Measurements from ENCODE around the gene LRRIQ3.

GRCh38 chr1:74235153-74235552 is 37.2 kb upstream of the LRRIQ3 start, which contains the start of gene TNNI3K:
- TF ChIP-seq EZH2 (IDR thresholded peaks at IDR 0.05; ENCODE audit: borderline replicate concordance, low read depth, low read length, severe bottlenecking): no peak
- TF ChIP-seq POLR2AphosphoS5 (IDR thresholded peaks at IDR 0.05; ENCODE audit: insufficient read depth, low read depth, low read length): no peak
- TF ChIP-seq POLR2A (IDR thresholded peaks at IDR 0.05; ENCODE audit: low read depth, low read length): no peak
- no peak for TF ChIP-seq CTCF (IDR thresholded peaks at IDR 0.05; ENCODE audit: extremely low read depth in 1 of 2, insufficient read depth in 1 of 2, low read depth in 1 of 2, low read length in 2 of 2)
- no peak for TF ChIP-seq JUN (IDR thresholded peaks at IDR 0.05; ENCODE audit: borderline replicate concordance, insufficient read depth, insufficient read length, low read depth)
